KMS-11 (cell line): ENCODE results near the gene MMADHC.
A peak's percentile ranks its signal among the peaks of the same experiment; 100 is the strongest.

Source experiments
- H2AFZ ChIP-seq: fragments of 200-600 bp; sonication (generic); 2 replicates; pipeline ENCODE4 v1.6.1; 2016; ENCODE audit warnings: antibody characterized with exemption, mixed run types, low read depth
- H3K27ac ChIP-seq: fragments of 200-600 bp; sonication (generic); 2 replicates; pipeline ENCODE4 v1.6.1; 2016; ENCODE audit warnings: mild to moderate bottlenecking, mixed run types
- H3K27me3 ChIP-seq: fragments of 200-600 bp; sonication (generic); 2 replicates; pipeline ENCODE4 v1.6.1; 2017; ENCODE audit warnings: mild to moderate bottlenecking, low read depth, mixed run types, moderate library complexity; ENCODE audit not compliant: insufficient read depth
- H3K36me3 ChIP-seq: fragments of 200-600 bp; sonication (generic); 2 replicates; pipeline ENCODE4 v1.6.1; 2017; ENCODE audit warnings: mild to moderate bottlenecking, mixed run types; ENCODE audit not compliant: insufficient read depth
- H3K4me1 ChIP-seq: fragments of 200-600 bp; sonication (generic); 2 replicates; pipeline ENCODE4 v1.6.1; 2016; ENCODE audit warnings: mild to moderate bottlenecking, low read depth, mixed run types; ENCODE audit not compliant: poor library complexity, severe bottlenecking
- H3K4me2 ChIP-seq: fragments of 200-600 bp; sonication (generic); 2 replicates; pipeline ENCODE4 v1.7.0; 2016; ENCODE audit warnings: mild to moderate bottlenecking, mixed run types
- H3K4me3 ChIP-seq: fragments of 200-600 bp; sonication (generic); IDR thresholded peaks from 2 replicates; pipeline ENCODE4 v1.6.1; 2017; ENCODE audit warnings: low read depth, low read length, mixed read lengths; ENCODE audit not compliant: insufficient read depth
- H3K79me2 ChIP-seq: fragments of 200-600 bp; sonication (generic); 2 replicates; pipeline ENCODE4 v1.6.1; 2016; ENCODE audit warnings: low read depth, mixed run types; ENCODE audit not compliant: insufficient read depth
- H3K9ac ChIP-seq: fragments of 200-600 bp; sonication (generic); 2 replicates; pipeline ENCODE4 v1.6.1; 2016; ENCODE audit warnings: mild to moderate bottlenecking, mixed run types
- H4K20me1 ChIP-seq: fragments of 200-600 bp; sonication (generic); 2 replicates; pipeline ENCODE4 v1.6.1; 2016; ENCODE audit warnings: mild to moderate bottlenecking, mixed run types; ENCODE audit not compliant: insufficient read depth
- TF ChIP-seq, protein P1 (sequence below): fragments of 200-600 bp; sonication (generic); conservative IDR thresholded peaks from 2 replicates; pipeline ENCODE4 v1.6.1; 2017; ENCODE audit warnings: low read depth, mild to moderate bottlenecking, antibody characterized with exemption, low read length, moderate library complexity, mixed read lengths

Gene MMADHC

GRCh38 chr2:149594411-149594810, 6.8 kb upstream of the MMADHC start:
- Histone ChIP-seq H3K4me2 (no peak overlapping the region), H3K36me3 (no peaks in the 10 kb centered on the region), H4K20me1 (no peaks in the 10 kb centered on the region), H3K9ac (no peak overlapping the region), H3K27ac (no peak overlapping the region), H3K27me3 (no peaks in the 10 kb centered on the region), H3K79me2 (no peaks in the 10 kb centered on the region), H3K4me1 (peaks cover 12% of the 10 kb centered on the region), H3K4me3 (no peak overlapping the region), H2AFZ (no peak overlapping the region)
- TF ChIP-seq, protein P1, sequence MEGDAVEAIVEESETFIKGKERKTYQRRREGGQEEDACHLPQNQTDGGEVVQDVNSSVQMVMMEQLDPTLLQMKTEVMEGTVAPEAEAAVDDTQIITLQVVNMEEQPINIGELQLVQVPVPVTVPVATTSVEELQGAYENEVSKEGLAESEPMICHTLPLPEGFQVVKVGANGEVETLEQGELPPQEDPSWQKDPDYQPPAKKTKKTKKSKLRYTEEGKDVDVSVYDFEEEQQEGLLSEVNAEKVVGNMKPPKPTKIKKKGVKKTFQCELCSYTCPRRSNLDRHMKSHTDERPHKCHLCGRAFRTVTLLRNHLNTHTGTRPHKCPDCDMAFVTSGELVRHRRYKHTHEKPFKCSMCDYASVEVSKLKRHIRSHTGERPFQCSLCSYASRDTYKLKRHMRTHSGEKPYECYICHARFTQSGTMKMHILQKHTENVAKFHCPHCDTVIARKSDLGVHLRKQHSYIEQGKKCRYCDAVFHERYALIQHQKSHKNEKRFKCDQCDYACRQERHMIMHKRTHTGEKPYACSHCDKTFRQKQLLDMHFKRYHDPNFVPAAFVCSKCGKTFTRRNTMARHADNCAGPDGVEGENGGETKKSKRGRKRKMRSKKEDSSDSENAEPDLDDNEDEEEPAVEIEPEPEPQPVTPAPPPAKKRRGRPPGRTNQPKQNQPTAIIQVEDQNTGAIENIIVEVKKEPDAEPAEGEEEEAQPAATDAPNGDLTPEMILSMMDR = no peak

GRCh38 chr2:149587950-149588487, 444 bp upstream of the MMADHC start:
- Histone ChIP-seq H3K36me3 (peaks cover 3% of the 10 kb centered on the region; the same call in 1 of the 2 replicates), H2AFZ (peak overlapping the region; percentile 83), H3K4me1 (peaks cover 24% of the 10 kb centered on the region), H3K27me3 (no peaks in the 10 kb centered on the region), H4K20me1 (no peaks in the 10 kb centered on the region), H3K27ac (no peak overlapping the region), H3K4me3 (no peak overlapping the region), H3K9ac (peak overlapping the region; percentile 99; the same call in 1 of the 2 replicates), H3K79me2 (peaks cover 43% of the 10 kb centered on the region), H3K4me2 (peak overlapping the region; percentile 43)
- TF ChIP-seq, protein P1 = no peak

DNA sequence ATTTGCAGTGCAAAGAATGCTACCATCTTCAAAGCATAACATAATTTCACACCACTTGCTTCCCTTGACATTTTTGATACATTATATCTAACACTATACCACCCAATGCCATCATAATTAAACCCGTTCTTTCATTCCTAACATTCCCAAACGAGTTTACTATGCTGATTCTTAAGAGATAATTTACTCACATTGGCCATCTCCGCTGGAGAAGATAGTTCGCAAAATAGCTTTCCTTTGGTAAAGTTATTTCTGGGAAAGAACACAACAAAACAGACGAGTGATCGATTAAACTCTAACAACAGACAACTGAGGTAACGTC, 716 bp downstream of the MMADHC start:
- H3K79me2 ChIP-seq = peaks cover 47% of the 10 kb centered on the region
- peak overlapping the region; percentile 83 for H2AFZ ChIP-seq
- H3K4me2 ChIP-seq = peak overlapping the region; percentile 92
- no peaks in the 10 kb centered on the region for H4K20me1 ChIP-seq
- H3K4me1 ChIP-seq = peaks cover 26% of the 10 kb centered on the region
- no peak overlapping the region for H3K4me3 ChIP-seq
- H3K36me3 ChIP-seq = peaks cover 3% of the 10 kb centered on the region
- H3K9ac ChIP-seq = peak overlapping the region; percentile 99
- H3K27ac ChIP-seq = peak overlapping the region; percentile 97
- H3K27me3 ChIP-seq = no peaks in the 10 kb centered on the region
- TF ChIP-seq, protein P1 = no peak

DNA sequence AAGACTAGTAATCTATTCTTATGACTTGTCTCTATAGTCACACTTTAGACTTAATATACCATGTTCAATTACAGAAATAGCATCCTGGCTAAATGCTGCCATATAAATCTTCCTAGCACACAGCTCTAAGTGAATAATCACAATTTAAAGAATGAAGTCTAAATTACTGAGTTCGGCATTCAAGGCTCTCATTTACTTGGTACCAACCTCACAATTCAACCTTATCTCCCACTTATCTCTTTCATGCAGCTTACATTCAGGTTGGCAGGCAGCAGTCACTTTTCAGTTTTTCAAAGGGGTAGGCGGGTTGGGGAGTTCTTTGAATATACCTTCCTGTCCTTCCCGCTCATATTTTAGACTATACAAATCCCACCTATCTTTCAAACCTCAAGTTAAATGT, 1.5 kb downstream of the MMADHC start:
- peaks cover 3% of the 10 kb centered on the region for H3K36me3 ChIP-seq
- peaks cover 26% of the 10 kb centered on the region for H3K4me1 ChIP-seq
- no peak overlapping the region for H3K4me3 ChIP-seq
- H3K27ac ChIP-seq = no peak overlapping the region
- no peaks in the 10 kb centered on the region for H4K20me1 ChIP-seq
- peak overlapping the region; percentile 92 for H3K4me2 ChIP-seq
- peaks cover 51% of the 10 kb centered on the region for H3K79me2 ChIP-seq
- H3K9ac ChIP-seq = peak overlapping the region; percentile 99; the same call in 1 of the 2 replicates
- TF ChIP-seq, protein P1 = no peak
- H3K27me3 ChIP-seq = no peaks in the 10 kb centered on the region
- H2AFZ ChIP-seq = no peak overlapping the region
